Activated T-helper 1 cell treated with Interleukin-2 at 50 U/mL for 16 hours (primary cell): ENCODE measurements around the gene MAPKAPK2.
A peak's percentile ranks its signal among the peaks of the same experiment; 100 is the strongest.
"Not testable (repeated sequence)": the region's sequence is repeated elsewhere in the genome, so short reads cannot be mapped to it uniquely, and the experiment has no call there.

Experiments used
- DNase-seq: peaks from one replicate; pipeline ENCODE4 v3.0.0-alpha.2; 2020; ENCODE audit warnings: low read depth

The MAPKAPK2 gene

GRCh38 chr1:206744683-206745082, 60.0 kb downstream of the MAPKAPK2 start:
- no peak for DNase-seq

DNA sequence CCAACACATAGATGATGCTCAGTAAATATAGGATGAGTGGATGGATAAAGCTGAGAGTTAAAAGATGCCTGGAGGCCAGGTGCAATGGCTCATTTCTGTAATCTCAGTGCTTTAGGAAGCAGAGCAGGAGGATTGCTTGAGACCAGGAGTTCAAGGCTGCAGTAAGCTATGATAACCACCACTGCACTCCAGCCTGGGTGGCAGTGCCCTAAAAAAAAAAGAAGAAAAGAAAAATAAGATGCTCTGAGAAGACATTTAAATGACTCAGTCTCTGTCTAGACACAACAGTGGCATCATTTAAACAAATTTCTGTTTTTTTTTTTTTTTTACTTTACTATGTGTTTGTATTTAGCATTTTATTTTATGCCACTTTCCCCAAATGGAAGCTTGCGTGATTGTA, 60.6 kb downstream of the MAPKAPK2 start:
- DNase-seq, result no peak

GRCh38 chr1:206748348-206749030, 63.8 kb downstream of the MAPKAPK2 start:
- no peak for DNase-seq

DNA sequence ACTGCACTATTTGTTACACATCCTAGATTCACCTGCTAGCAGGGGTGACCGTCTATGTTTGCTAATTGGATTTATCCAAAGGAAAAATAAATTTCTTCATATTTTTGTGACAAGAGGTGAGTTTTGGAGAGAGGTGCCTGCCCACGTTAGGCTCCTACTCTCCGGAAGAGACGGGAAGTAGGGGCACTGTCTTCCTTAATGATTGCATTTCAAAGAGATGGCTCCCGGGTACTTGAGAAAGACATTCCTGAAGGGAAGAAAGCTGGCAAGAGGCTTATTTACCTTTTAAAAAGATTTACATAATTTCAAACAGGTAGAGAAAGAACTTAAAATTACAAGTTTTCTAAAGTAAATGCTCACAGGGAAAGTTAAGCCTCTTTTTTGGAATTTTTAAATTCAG, 67.2 kb downstream of the MAPKAPK2 start:
- no peak for DNase-seq

GRCh38 chr1:206752481-206752880, 67.8 kb downstream of the MAPKAPK2 start:
- no peak for DNase-seq

- DNase-seq, result no peak
Observed at GRCh38 chr1:206753141-206753540, 68.4 kb downstream of the MAPKAPK2 start.

DNA sequence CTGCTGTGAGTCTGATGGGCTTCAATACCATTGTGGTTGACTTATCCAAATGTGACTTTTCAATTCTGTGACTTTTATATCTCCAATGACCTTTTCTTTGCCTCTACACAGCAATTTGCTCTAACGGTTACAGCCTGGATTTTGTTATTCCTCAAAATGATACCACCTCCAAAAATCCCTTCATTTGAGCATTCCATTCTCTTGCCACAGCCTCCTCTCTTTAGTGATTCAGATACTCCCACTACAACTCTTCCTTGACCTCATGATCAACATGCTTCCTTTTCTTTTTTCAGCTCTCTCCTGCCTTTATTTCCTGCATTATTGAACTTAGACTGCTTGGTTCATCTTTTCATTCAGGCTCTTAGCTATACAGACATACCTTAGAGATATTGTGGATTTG, 69.3 kb downstream of the MAPKAPK2 start:
- DNase-seq, result no peak

- DNase-seq, result no peak
Observed at GRCh38 chr1:206757524-206758266, 73.0 kb downstream of the MAPKAPK2 start.

- no peak for DNase-seq
Observed at GRCh38 chr1:206760590-206760989, 75.9 kb downstream of the MAPKAPK2 start.

DNA sequence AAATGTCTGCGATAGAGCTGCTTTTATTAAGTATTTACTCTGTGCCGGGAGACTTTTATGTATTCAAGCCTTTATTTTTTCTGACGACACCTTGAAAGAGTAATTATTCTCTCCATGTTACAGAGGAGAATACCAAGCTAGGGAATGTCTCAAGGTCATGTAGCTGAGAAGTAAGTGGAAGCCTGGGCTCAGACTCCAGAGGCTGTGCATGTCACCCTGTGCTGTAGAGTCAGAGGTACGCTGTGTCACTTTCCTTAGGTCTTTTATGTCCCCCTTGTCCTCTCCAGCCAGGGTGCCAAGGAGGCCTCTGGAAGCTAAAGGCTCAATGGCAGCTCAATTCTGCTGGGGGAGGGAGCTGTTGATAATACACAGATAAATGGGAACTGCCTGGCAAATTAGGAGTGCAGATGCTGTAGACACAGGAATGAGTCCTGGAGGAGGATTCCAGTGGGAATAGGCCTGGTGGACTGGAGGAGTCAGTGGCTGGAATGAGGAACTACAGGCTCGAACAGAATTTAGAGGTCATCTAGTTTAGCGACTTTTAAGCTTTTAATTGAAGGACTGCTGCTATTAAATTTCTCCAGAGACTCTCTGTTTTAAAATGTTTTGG, 76.6 kb downstream of the MAPKAPK2 start:
- DNase-seq, result no peak

DNA sequence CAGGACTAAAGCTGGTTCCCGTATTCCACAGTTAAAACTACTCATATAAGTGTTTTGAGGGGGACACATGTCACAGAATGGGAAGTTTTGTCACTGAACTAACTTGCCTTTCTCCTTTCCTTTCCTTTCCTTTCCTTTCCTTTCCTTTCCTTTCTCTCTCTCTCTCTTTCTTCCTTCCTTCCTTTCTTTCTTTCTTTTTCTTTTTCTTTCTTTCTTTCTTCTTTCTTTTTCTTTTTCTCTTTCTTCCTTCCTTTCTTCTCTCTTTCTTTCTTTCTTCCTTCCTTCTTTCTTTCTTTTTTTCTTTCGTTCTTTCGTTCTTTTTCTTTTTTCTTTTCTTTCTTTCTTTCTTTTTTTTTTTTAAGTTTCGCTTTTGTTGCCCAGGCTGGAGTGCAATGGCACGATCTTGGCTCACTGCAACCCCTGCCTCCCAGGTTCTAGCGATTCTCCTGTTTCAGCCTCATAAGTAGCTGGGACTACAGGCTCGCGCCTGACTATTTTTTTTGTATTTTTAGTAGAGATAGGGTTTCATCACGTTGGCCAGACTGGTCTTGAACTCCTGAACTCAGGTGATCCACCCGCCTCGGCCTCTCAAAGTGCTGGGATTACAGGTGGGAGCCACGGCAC, 78.1 kb downstream of the MAPKAPK2 start:
- not testable (repeated sequence) for DNase-seq

DNA sequence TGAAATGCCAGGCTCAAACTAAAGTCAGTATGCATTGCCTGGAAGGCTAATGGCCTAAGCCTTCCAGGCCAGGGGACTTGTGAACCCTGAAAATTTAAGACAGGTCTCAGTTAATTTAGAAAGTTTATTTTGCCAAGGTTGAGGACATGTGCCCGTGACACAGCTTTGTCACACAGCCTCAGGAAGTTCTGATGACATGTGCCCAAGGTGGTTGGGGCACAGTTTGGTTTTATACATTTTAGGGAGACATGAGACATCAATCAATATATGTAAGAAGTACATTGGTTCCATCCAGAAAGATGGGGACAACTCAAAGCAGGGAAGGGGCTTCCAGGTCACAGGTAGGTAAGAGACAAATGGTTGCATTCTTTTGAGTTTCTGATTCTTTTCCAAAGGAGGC, 81.1 kb downstream of the MAPKAPK2 start:
- DNase-seq, result not testable (repeated sequence)

GRCh38 chr1:206766251-206766856, 81.6 kb downstream of the MAPKAPK2 start:
- peak; percentile 44 for DNase-seq

- DNase-seq, result no peak
Observed at GRCh38 chr1:206768472-206769303, 84.0 kb downstream of the MAPKAPK2 start.

GRCh38 chr1:206769304-206769731, 84.6 kb downstream of the MAPKAPK2 start:
- no peak for DNase-seq

GRCh38 chr1:206770531-206771337, 86.0 kb downstream of the MAPKAPK2 start, which contains the start of gene IL19:
Gene IL19 (plus strand): TSS chr1:206770773. CDS start chr1:206836663, 65,890 bp downstream.
- no peak for DNase-seq

DNA sequence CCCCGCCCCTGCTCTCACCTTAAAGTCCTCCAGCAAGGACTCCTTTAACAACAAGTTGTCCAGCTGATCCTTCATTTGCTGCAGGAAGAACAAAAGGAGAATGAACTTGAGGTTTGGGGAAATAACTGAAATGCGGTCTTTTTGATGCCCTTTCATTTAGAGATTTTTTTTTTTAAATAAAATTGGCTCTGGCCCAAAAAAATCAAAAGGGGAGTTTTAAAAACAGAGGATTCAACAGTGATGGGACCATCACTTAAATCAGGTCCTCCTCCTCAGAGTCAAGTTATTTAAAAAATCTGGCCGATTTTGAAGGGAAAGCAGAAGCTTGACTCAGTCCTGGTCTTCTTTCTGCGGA, 86.6 kb downstream of the MAPKAPK2 start:
- DNase-seq, result no peak

DNA sequence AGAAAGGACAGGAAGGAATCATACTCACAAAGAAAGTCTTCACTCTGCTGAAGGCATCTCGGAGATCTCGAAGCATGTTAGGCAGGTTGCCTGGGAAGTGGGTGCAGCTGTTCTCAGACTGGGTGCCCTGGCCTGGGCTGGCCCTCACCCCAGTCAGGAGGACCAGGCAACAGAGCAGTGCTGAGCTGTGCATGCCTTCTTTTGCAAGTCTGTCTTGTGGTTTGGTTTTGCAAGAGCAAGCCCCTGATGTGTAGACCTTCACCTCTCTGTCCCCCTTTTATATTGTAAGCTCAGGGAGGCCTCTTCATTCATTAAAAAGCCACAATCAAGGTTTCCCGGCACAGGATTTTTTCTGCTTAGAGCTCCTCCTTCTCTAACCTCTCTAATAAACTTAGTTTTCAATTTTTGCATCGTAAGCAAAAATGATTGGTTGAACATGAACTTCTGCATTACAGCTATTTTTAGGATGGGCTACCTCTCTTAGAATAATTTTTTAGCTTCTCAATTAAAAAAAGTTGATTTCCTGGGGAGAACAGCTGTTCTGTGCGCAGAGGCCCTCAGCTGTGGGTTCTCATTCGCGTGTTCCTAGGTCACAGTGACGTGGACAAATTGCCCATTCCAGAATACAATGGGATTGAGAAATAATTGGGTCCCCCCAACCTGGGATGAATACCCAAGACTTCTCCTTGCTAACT, 87.7 kb downstream of the MAPKAPK2 start, which contains the start of gene IL10:
IL10 (minus strand) TSS at position 252 of the 695 bp plus-strand sequence; CDS start at position 193, 59 bp downstream.
- DNase-seq, result no peak

DNA sequence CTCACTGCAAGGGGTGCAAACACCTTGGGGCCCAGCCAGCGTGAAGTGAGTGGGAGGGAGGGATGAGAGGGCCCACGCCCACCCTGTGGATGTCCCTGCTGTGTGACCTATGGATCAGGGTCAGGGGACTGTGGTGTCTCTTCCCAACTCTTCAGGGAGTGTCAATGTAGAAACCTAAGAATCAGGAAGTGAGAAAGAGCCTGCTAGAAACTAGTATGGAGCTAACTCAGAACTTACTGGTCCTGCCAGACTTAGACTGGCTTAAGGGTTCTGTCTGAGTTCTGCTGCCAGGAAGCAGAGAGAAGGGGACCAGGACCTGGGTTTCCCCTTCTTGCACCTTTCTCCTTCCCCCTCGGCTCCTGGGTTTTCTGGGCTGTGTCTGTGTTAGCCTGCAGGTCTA, 89.4 kb downstream of the MAPKAPK2 start:
- no peak for DNase-seq

GRCh38 chr1:206776229-206776628, 91.5 kb downstream of the MAPKAPK2 start:
- DNase-seq, result no peak
